KMS-11 (cell line): ENCODE results near the gene TRERF1.

ENCODE experiments used
- H2AFZ ChIP-seq: fragments of 200-600 bp; sonication (generic); 2 replicates; pipeline ENCODE4 v1.6.1; 2016; ENCODE audit warnings: antibody characterized with exemption, mixed run types, low read depth
- H3K27ac ChIP-seq: fragments of 200-600 bp; sonication (generic); 2 replicates; pipeline ENCODE4 v1.6.1; 2016; ENCODE audit warnings: mild to moderate bottlenecking, mixed run types
- H3K27me3 ChIP-seq: fragments of 200-600 bp; sonication (generic); 2 replicates; pipeline ENCODE4 v1.6.1; 2017; ENCODE audit warnings: mild to moderate bottlenecking, low read depth, mixed run types, moderate library complexity; ENCODE audit not compliant: insufficient read depth
- H3K36me3 ChIP-seq: fragments of 200-600 bp; sonication (generic); 2 replicates; pipeline ENCODE4 v1.6.1; 2017; ENCODE audit warnings: mild to moderate bottlenecking, mixed run types; ENCODE audit not compliant: insufficient read depth
- H3K4me1 ChIP-seq: fragments of 200-600 bp; sonication (generic); 2 replicates; pipeline ENCODE4 v1.6.1; 2016; ENCODE audit warnings: mild to moderate bottlenecking, low read depth, mixed run types; ENCODE audit not compliant: poor library complexity, severe bottlenecking
- H3K4me2 ChIP-seq: fragments of 200-600 bp; sonication (generic); 2 replicates; pipeline ENCODE4 v1.7.0; 2016; ENCODE audit warnings: mild to moderate bottlenecking, mixed run types
- H3K4me3 ChIP-seq: fragments of 200-600 bp; sonication (generic); IDR thresholded peaks from 2 replicates; pipeline ENCODE4 v1.6.1; 2017; ENCODE audit warnings: low read depth, low read length, mixed read lengths; ENCODE audit not compliant: insufficient read depth
- H3K79me2 ChIP-seq: fragments of 200-600 bp; sonication (generic); 2 replicates; pipeline ENCODE4 v1.6.1; 2016; ENCODE audit warnings: low read depth, mixed run types; ENCODE audit not compliant: insufficient read depth
- H3K9ac ChIP-seq: fragments of 200-600 bp; sonication (generic); 2 replicates; pipeline ENCODE4 v1.6.1; 2016; ENCODE audit warnings: mild to moderate bottlenecking, mixed run types
- H4K20me1 ChIP-seq: fragments of 200-600 bp; sonication (generic); 2 replicates; pipeline ENCODE4 v1.6.1; 2016; ENCODE audit warnings: mild to moderate bottlenecking, mixed run types; ENCODE audit not compliant: insufficient read depth
- TF ChIP-seq, protein P1 (sequence below): fragments of 200-600 bp; sonication (generic); conservative IDR thresholded peaks from 2 replicates; pipeline ENCODE4 v1.6.1; 2017; ENCODE audit warnings: low read depth, mild to moderate bottlenecking, antibody characterized with exemption, low read length, moderate library complexity, mixed read lengths

Gene TRERF1

DNA sequence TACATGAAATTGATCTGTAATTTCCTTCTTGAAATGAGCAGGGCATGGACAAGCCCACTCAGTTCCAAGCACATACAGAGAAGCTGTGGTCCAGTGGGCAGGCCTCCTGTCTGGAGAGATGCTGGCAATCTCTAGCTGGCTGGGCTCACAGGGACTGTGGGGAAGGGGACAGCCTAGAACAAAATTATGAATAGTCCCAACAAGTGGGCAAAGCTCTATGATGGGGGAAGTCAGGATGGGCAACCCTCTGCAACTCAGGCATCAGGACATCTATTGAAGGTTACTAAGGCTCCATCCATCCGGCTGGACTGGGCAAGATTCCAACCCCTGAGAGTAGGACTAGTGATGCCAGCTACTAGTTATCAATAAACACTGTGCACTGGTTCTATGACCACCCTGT, 40.9 kb downstream of the TRERF1 start:
- H3K4me2 ChIP-seq: no peak overlapping the region
- no peak overlapping the region for H3K9ac ChIP-seq
- H2AFZ ChIP-seq: no peak overlapping the region
- H4K20me1 ChIP-seq: no peaks in the 10 kb centered on the region
- H3K4me1 ChIP-seq: no peaks in the 10 kb centered on the region
- H3K4me3 ChIP-seq: no peak overlapping the region
- no peak overlapping the region for H3K27ac ChIP-seq
- H3K27me3 ChIP-seq: no peaks in the 10 kb centered on the region
- no peaks in the 10 kb centered on the region for H3K36me3 ChIP-seq
- no peaks in the 10 kb centered on the region; the same call in 1 of the 2 replicates for H3K79me2 ChIP-seq
- TF ChIP-seq, protein P1, sequence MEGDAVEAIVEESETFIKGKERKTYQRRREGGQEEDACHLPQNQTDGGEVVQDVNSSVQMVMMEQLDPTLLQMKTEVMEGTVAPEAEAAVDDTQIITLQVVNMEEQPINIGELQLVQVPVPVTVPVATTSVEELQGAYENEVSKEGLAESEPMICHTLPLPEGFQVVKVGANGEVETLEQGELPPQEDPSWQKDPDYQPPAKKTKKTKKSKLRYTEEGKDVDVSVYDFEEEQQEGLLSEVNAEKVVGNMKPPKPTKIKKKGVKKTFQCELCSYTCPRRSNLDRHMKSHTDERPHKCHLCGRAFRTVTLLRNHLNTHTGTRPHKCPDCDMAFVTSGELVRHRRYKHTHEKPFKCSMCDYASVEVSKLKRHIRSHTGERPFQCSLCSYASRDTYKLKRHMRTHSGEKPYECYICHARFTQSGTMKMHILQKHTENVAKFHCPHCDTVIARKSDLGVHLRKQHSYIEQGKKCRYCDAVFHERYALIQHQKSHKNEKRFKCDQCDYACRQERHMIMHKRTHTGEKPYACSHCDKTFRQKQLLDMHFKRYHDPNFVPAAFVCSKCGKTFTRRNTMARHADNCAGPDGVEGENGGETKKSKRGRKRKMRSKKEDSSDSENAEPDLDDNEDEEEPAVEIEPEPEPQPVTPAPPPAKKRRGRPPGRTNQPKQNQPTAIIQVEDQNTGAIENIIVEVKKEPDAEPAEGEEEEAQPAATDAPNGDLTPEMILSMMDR: no peak

DNA sequence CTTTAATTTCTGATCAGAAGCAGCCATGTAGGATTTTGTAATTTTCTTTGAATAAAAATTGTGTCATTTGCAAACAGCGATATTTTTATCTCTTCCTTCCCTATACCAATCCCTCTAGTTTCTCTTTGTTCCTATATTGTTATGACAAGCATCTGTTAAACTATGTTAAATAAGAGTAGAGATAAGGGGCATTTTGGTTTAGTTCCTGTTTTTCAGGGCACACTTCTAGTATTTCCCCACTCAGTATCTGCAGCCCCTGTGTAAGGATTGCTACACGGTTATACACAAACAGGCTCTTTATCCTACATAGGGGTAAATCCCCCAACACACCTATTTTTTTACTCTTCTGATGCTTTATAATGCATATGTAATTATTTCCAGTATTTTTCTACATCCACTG, 42.1 kb downstream of the TRERF1 start:
- H3K9ac ChIP-seq: no peak overlapping the region
- no peaks in the 10 kb centered on the region; the same call in 1 of the 2 replicates for H3K79me2 ChIP-seq
- H3K27me3 ChIP-seq: no peaks in the 10 kb centered on the region
- H3K27ac ChIP-seq: no peak overlapping the region
- H3K4me2 ChIP-seq: no peak overlapping the region
- TF ChIP-seq, protein P1: no peak
- H2AFZ ChIP-seq: no peak overlapping the region
- H3K4me1 ChIP-seq: no peaks in the 10 kb centered on the region
- H3K4me3 ChIP-seq: no peak overlapping the region
- H3K36me3 ChIP-seq: no peaks in the 10 kb centered on the region
- no peaks in the 10 kb centered on the region for H4K20me1 ChIP-seq

DNA sequence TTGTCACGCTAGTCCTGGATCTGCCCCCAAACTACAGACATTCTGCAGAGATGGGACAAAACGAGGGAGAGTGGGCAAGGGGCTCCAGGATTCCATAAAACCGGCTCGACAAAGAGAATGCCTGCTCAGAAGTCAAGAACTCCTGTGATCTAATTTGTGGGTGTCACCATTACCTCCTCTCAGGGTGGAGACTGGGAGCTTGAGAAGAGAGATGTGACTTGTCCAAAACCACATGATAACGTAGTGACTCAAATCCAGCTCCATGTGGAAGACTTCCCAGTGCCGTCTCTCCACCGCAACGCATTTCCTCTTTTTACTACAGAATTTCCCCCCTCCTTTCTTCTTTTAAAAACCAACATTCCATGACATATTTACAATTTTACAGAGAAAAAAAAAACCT, 44.3 kb downstream of the TRERF1 start:
- TF ChIP-seq, protein P1: no peak
- H3K36me3 ChIP-seq: no peaks in the 10 kb centered on the region
- no peaks in the 10 kb centered on the region; the same call in 1 of the 2 replicates for H3K79me2 ChIP-seq

DNA sequence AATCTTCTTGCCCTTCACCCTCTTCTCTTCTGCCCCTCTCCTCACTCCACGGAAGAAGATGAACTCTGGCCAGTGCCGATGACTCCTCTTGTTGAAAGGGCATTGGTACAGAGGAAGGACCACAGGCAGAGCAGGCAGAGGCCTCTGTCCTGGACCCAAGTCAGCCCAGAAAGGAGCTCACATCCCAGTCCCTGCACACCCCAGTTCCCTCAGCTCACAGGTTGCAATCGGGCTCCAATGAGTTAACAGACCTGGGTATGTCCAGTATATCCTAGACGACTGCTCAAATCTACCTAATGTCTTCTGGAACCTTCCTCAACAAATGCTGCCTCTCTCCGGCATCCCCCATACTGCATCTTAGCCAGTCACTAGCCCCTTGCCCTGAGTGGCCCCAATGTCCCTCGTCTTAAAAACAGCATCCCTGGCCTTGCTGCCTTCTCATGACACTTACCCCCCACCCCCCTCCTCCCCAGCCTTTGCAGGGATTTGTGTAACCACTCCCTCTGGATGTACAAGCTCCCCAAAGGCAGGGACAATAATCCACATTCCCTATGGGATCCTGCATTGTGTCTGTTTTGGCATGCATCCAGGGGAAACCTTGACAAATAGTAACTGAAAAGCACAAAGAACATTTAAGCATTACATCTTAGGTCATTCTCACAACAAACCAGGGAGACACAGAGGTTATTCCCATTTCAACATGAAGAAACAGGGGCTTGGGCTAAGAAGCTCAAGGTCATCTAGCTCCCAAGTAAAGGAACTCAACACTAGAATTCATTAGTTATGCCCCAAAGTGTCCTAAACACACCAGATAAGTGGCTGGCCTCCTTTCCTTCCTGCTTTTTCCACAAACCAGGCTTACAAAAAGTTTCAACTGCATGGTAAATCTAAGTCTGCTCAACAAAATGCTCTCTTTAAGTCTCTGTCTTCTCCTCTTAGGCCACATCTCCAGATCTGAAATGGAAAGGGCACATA, 45.1 kb downstream of the TRERF1 start:
- Histone ChIP-seq H3K36me3 (no peaks in the 10 kb centered on the region), H3K27me3 (no peaks in the 10 kb centered on the region), H3K9ac (no peak overlapping the region), H3K79me2 (no peaks in the 10 kb centered on the region; the same call in 1 of the 2 replicates), H3K4me3 (no peak overlapping the region), H3K4me1 (no peaks in the 10 kb centered on the region), H3K4me2 (no peak overlapping the region), H2AFZ (no peak overlapping the region), H4K20me1 (no peaks in the 10 kb centered on the region), H3K27ac (no peak overlapping the region)
- TF ChIP-seq, protein P1: no peak

More for the DNA sequence above, 44.3 kb downstream of the TRERF1 start:
- no peaks in the 10 kb centered on the region for H3K27me3 ChIP-seq
- no peak overlapping the region for H3K9ac ChIP-seq
- no peaks in the 10 kb centered on the region for H4K20me1 ChIP-seq
- no peak overlapping the region for H3K4me3 ChIP-seq
- H2AFZ ChIP-seq: no peak overlapping the region
- no peak overlapping the region for H3K4me2 ChIP-seq
- no peak overlapping the region for H3K27ac ChIP-seq
- H3K4me1 ChIP-seq: no peaks in the 10 kb centered on the region
